HL-60/S4 treated with phorbol 12-myristate 13-acetate at 8.2 ng/mL for 4 days and 3 days (cell line): ENCODE measurements around the gene BBS9.
"Not testable (repeated sequence)": the region's sequence is repeated elsewhere in the genome, so short reads cannot be mapped to it uniquely, and the experiment has no call there.

Source experiments
- in situ Hi-C: fragments of 300-500 bp; cut with MboI; formaldehyde crosslinking; loops from 2 replicates; pipeline ENCODE4 v1.15.0; 2022; ENCODE audit warnings: low sequenced_read_pairs

The BBS9 gene

GRCh38 chr7:33423646-33424020 lies 294.3 kb downstream of the BBS9 start:
- in situ Hi-C loops, result no loop called here

- in situ Hi-C loops, result no loop called here
Observed at GRCh38 chr7:33425395-33425794, 296.0 kb downstream of the BBS9 start.

GRCh38 chr7:33425929-33426678 lies 296.7 kb downstream of the BBS9 start:
- in situ Hi-C loops, result no loop called here

- in situ Hi-C loops, result no loop called here
Observed at GRCh38 chr7:33428415-33428814, 299.1 kb downstream of the BBS9 start.

GRCh38 chr7:33431543-33431942 lies 302.2 kb downstream of the BBS9 start:
- in situ Hi-C loops, result no loop called here

GRCh38 chr7:33432821-33433220 lies 303.5 kb downstream of the BBS9 start:
- in situ Hi-C loops, result no loop called here

- in situ Hi-C loops, result no loop called here
Observed at GRCh38 chr7:33433357-33433756, 304.0 kb downstream of the BBS9 start.

GRCh38 chr7:33444511-33444910 lies 315.1 kb downstream of the BBS9 start:
- in situ Hi-C loops, result no loop called here

GRCh38 chr7:33446551-33446950 lies 317.2 kb downstream of the BBS9 start:
- in situ Hi-C loops, result no loop called here

- in situ Hi-C loops, result no loop called here
Observed at GRCh38 chr7:33448035-33448434, 318.7 kb downstream of the BBS9 start.

GRCh38 chr7:33449847-33450246 lies 320.5 kb downstream of the BBS9 start:
- in situ Hi-C loops, result no loop called here

- in situ Hi-C loops, result no loop called here
Observed at GRCh38 chr7:33452805-33453502, 323.6 kb downstream of the BBS9 start.

GRCh38 chr7:33457039-33457438 lies 327.7 kb downstream of the BBS9 start:
- in situ Hi-C loops, result no loop called here

- in situ Hi-C loops, result no loop called here
Observed at GRCh38 chr7:33458581-33458980, 329.2 kb downstream of the BBS9 start.

GRCh38 chr7:33459340-33459751 lies 330.0 kb downstream of the BBS9 start:
- in situ Hi-C loops, result no loop called here

- in situ Hi-C loops, result no loop called here
Observed at GRCh38 chr7:33463131-33463530, 333.8 kb downstream of the BBS9 start.

GRCh38 chr7:33466203-33466602 lies 336.8 kb downstream of the BBS9 start:
- in situ Hi-C loops, result no loop called here

- in situ Hi-C loops, result no loop called here
Observed at GRCh38 chr7:33471636-33472242, 342.4 kb downstream of the BBS9 start.

- in situ Hi-C loops, result no loop called here
Observed at GRCh38 chr7:33472348-33473025, 343.1 kb downstream of the BBS9 start.

GRCh38 chr7:33477719-33478480 lies 348.5 kb downstream of the BBS9 start:
- in situ Hi-C loops, result no loop called here

GRCh38 chr7:33484476-33484875 lies 355.1 kb downstream of the BBS9 start:
- in situ Hi-C loops, result not testable (repeated sequence)
